NCI-H2107 treated with DMSO at 0.1 percent for 48 hours (cell line): ENCODE measurements around the gene AOPEP.

ENCODE experiments used
- DNase-seq: peaks from one replicate; lab custom pipeline; 2025; ENCODE audit not compliant: unreplicated experiment; lab: John Stamatoyannopoulos, UW

AOPEP gene

DNA sequence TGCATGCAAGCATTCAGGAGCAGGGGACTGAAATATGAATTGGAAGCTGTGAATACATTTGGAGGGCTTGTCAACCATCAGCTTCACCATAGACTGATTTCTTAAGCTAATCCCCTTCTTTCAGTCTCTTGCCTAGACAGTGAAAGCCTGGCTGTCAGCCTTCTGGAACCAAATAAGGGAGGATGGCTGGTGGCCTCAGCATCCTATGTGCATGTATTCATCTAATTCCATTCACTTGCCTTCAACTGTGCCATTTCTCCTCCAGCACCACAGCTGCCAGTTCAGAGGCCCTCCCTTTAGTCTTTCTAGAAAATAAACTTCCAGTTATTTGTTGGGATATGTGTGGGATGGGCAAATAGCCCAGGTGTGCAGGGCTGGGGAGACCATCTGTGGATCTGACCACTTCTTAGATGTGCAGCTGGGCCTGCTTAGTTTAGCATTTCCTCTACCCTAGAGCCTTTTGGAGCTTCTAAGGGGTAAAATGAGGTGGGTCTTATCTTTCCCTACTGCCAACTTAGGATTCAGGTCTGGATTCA lies 62.1 kb downstream of the AOPEP start:
- DNase-seq = no peak

DNA sequence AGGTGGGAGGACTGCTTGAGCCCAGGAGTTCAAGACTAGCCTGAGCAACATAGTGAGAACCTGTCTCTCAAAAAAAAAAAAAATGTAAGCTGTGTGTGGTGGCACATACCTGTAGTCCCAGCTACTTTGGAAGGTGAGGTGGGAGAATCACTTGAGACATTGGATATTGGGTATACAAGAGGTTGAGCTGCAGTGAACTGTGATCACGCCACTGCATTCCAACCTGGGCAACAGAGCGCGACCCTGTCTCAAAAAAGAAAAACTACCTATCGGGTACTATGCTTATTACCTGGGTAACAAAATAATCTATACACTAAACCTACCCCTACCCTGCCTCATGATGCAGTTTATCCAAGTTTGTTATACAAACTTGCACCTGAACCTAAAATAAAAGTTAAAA lies 64.9 kb downstream of the AOPEP start:
- no peak for DNase-seq

DNA sequence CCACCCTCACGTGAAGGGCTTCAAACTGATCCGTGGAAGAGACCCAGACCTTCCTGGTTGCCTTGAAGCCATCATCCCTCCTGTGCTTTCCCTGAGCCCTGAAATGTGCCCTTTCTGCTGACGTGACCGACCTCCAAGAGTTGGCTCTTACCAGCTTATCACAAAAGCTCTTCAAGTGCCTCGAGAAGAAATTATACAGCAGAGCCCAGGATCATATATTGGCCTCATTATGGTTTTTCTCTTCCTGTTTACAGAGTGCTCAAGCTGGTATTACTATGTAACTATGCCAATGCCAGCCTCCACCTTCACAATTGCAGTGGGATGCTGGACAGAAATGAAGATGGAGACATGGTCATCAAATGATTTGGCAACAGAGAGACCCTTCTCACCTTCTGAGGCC lies 66.0 kb downstream of the AOPEP start:
- peak; percentile 7 for DNase-seq

DNA sequence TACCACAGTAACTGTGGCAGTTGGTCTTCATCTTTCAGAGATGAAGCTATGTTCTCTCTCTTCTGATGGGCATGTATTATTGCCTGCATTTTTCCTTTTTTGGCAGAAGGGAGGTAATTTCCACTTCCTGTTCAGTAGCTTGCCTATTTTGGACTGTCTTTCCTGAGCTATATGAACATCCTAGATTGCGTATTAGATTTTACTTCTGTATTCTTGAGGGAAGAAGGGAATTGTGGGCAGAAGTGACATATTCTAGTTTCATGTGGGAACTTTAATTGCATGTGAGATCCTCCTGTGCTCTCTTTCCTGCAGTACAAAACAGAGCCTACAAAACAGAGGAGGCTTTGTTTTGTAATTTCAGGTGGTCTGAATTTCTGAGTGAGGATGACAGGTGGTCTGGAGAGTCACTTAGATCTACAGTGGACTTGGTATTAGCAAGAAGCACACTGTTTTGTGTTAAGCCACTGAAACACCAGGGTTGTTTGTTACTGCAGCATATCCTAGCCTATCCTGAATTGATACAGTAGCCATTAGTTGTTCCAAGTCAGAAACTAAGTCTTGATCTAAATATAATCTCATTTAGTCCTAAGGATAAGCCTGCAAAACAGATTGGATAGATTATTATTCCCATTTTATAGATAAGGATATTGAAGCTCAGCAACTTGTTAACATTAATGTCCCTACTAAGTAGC lies 68.1 kb downstream of the AOPEP start:
- DNase-seq = no peak

DNA sequence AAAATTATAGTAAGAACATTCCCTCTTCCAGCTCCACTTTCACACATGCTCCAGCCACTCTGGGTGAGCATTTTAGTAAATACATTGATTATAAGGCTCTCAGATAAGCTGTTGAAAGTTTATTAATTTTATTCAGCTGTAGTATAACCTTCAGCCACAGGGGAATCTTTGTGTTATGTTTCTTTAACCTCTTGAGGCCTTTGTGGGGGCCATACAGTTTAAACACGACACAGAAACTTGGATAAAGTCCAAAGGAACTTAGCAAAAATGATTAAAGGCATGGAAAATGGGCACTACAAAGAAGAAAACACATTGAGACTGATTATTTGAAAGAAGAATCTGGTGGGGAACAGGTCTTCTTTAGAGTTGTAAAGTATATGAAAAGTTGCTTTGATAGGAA lies 70.2 kb downstream of the AOPEP start:
- DNase-seq = no peak

DNA sequence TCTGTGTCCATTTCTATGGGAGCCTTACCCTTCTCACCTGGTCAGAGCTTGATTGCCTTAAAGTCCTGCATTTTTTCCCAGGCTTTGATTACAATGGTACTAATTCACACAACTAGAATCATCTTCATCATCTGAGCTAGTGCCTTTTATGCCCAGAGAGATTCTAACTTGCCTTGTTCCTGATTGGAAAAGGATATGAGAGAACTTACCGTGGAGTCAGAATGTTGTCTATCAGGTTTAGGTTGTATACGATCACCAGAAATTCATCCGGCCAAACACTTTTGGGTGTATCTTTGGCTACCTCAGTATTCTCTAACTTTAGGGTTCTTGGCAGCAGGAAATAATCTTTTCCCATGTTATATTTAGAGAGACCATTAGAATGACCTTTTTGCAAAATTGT lies 71.7 kb downstream of the AOPEP start:
- DNase-seq = no peak

DNA sequence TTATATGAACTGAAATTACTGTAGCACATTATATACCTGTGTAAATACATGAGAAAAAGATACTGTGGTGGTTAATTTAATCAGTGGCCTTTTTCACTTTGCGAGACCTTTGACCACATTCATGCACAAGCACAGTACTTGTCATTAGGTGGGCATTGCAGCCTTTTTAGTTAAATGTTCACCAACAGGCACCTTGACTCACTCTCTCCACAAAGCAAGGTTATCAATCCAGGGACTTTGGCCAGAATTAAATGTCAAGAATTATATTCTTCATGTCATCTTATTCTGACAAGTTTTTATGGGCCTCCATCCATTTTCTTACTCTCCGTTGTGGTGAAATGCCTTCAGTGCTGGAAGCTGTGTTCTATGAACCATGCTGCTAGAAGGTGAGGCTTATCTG lies 72.2 kb downstream of the AOPEP start:
- DNase-seq = no peak

DNA sequence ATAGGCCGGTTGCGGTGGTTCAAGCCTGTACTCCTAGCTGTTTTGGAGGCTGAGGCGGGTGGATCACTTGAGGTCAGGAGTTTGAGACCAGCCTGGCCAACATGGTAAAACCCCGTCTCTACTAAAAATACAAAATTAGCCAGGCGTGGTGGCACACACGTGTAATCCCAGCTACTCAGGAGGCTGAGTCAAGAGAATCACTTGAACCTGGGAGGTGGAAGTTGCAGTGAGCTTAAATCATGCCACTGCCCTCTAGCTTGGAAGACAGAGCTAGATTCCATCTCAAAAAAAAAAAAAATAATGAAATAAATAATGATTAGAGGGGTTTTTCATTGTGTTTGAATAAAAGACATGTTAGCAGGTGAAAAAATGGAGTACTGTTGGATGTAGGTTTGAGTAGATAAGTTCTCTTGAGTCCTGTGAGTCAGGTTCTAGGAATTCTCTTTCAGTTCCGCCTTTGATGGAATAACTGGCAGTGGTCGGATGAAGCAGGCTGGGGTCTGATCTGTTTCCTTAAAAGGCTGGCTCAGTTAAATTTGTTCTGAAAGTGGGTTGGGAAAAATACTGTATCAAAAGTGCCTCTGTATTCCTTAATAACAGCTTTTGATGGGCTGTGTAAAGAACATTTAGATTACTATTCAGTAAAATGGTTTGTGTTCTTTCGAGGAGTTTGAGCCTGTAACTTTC lies 73.2 kb downstream of the AOPEP start:
- no peak for DNase-seq

DNA sequence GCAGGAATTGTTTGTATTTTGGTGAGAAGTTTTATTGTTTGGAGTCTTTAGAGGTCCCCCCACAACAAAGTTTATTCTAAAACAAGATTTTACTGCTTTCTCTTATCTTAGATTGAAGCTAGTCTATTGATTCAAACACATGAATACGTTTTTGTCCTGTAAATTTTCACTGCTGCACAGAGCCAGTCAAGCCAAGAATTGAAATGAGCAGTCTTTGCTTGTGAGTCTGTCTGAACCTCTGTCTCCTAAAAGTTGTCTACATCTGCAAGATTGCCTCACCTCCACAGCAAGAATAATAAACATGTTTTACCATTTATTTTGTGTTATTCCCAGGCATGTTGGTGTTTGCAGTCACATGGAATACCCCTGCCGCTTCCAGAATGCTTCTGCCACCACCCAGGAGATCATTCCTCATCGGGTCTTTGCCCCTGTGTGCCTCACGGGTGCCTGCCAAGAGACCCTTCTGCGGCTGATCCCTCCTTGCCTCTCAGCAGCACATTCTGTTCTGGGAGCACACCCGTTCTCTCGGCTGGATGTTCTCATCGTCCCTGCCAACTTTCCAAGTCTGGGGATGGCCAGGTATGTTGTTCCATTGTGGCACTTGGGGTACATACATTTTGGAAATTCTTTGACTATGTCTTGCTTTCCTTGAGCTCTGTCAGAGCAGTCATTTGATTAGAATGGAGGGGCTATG lies 74.1 kb downstream of the AOPEP start:
- no peak for DNase-seq

DNA sequence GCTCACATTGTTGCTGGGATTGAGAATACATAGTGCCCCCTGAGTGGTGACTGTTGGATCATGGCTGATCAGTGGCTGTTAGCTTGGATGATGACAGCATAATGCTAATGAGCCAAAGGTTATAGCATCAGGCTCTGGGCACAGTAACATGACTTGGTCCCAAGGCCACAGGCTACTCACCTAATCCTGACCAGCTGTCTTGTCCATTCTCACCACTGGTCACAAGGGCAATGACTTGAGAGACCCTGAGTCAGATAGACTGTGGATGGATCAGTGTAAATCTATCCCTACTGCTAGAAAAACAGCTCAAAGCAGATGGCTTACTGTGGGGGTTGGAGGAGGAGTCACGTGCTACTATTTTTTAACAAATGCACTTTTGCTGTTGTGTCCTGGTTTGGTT lies 74.7 kb downstream of the AOPEP start:
- DNase-seq = no peak

DNA sequence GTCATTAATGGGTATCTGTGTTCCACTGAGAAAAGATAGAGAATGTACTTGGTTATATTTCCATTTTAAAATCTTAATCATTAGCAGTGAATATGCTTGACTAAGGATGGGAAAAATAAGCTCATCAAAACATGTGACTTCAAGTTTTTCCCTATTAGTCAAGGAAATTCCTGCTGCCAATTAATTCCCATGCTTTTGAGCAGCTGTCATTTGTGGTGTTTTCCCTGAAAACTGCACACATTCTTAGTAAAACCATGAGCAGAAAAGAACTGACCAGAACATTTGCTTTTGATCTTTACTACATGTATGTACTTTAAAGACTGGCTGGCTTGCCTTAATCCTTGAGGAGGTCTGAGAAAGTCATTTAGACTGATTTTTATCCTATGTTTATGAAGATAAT lies 75.2 kb downstream of the AOPEP start:
- no peak for DNase-seq

DNA sequence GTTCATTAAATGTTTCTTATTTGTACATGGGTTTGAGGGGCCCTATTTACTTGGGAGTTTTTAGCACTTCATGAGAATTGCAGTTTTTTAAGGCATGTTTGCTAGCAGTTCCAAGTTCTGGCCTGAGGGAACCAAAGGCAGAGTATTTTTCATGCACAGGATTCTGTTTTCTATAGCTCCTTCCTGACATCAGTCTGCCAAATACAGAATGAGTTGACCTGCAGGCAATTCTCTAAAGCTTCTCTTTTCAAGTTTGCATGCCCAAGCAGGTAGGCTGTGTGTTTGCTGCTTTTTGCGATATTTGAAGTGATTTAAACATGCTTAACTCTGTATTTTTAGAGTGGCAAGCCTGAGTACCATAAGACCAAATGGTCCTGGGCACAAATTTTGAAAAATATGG lies 75.8 kb downstream of the AOPEP start:
- DNase-seq = no peak

DNA sequence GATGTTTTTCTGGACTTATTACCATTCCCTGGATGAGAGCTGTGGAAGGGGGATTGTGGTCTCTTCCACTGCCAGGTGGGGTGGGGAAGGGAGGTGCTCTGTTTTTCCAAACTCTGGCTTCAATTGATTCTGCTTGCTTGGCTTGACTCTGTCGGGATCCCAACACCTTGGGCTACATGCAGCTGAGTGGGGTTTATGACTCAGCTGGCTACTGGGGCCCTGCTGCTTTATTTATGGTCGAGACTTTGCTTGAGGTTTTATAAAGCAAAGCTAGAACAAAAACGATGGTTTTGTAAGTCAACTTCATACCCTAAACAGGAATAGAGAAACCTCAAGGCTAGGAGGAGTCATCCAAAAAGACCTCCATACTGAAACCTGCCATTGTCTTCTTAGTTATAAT lies 76.3 kb downstream of the AOPEP start:
- DNase-seq = no peak

DNA sequence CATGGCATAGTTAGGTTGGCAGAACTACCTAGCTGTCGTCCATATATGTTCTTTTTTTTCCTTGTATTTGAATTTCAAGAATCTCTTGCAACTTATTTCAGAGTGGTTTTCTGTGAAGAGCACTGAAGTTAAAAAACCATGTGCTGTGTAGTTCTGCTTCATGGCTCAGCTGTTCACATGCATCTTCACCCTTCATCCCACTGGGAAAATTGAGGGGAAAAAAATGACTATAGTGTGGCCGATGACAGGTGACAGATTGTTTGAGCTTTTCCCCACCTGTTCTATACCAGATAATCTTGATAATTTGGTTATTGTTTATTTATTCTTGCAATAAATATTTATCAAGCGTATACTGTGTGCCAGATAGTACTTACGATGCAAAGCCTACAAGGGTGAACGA lies 77.8 kb downstream of the AOPEP start:
- no peak for DNase-seq

DNA sequence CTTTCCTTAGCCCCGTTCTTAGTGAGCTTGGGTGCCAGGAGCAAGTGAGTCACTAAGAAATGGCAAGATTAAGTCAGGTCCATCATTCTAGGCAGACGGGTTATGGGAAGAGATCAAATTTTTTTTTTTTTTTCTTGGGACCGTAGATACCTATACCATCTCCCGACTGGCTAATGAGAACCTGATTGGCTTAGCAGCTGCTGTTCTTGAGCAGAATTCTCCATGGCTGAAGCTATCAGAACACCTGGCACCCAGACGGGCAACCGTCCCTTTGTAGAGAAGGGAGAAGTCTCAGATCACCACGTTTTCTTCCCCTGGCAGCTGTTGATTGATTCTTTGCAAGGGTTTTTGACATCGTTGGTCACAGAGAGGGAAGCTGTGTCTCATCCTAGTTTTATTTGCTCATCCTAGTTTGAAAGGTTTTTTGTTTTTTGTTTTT lies 78.6 kb downstream of the AOPEP start:
- peak; percentile 36 for DNase-seq

DNA sequence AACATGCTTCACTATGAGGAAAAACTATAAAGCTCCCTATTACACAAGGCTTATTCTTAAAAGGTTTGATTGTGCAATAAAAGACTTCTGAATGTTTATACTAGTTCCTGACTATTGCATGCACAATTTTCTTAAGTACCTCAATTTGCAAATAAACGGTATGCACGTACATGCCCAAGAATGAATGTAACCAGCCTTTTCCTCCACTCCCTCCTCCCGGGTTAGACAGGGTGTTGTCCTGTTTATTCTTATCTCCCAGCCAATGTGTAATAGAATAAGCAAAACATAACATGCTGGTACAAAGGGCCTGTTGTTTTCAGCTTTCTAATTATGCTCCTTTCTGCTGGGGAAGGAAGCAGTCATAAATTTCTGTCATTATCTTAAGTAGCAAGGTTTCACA lies 79.1 kb downstream of the AOPEP start:
- peak; percentile 39 for DNase-seq

DNA sequence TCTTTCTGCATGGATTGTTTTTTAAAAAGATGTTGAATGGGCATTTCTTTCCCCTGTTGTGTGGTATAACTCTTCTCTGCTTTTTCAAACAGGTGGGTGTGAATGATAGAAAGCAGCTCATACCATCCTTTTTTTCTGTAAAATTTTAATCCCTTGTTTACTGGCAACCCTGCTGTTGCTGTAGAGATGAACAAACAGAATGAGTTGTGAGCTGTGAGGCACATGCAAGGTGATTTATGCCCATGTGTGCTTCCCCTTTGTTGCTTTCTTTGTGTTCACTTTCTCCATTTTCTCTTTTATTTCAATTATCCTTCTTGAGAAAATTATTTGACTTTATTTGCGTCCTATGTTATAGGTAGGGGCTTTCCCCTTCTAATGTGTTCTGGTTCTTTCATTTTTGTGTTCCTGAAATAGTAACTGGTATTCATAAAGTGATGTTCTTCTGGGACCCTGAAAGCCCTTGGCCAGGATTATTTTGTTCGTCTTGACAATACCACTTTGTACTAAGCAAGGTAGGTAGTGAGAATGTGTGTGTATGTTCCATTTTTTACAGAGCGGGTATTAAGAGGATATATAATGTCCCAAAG lies 79.9 kb downstream of the AOPEP start:
- no peak for DNase-seq

DNA sequence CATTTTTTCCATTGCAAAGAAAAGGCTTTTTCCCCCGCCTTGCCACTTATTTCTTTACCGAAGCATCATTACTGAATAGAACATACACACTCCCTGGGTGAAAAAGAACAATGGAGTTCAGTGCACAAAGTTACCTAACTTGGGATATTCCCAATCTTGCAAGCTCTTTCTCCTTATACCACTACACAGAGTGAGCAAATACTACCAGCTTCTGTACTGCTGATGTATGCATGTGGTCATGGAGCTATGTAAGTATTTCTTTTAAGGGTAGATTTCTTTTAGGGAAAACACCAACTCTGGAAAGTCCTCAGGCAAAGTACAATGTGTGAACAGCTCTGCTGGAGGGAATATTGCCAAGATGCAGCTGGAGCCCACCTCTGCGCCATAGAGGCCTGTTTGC lies 81.1 kb downstream of the AOPEP start:
- DNase-seq = no peak

DNA sequence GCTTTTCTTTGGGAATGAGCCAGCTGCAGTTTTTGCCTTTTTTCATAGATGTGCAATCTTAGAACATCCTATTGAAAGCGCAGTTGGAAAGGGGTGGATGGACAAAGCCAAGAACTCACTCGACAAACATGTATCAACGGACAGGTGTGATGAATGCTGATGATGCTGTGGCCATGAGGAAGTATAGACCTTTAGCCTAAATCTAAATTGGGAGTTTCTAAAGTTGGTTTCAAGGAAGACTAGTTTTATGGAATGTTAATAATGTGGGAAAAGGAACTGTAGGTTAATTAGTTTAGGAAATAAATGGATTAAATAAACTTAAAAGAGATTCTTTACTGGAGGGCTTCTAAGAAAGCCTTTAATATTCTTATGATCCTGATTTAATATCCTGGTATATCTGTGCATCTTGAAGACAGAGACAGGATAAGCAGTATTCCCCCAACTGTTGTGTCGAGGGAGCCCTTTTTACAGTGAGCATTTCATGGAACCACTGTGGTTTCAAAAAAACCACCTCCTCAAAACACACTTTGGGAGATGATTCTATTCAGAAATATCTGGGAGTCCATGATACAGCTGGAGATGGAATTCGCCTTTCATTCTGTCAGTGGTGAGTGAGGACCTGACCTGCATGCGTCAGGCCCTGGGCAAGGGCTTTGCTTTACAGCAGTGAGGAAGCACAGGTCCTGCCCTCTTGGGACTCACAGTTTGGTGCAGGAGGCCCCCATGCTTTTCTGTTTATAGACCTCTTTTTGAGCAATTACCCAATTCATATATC lies 82.6 kb downstream of the AOPEP start:
- DNase-seq = no peak

DNA sequence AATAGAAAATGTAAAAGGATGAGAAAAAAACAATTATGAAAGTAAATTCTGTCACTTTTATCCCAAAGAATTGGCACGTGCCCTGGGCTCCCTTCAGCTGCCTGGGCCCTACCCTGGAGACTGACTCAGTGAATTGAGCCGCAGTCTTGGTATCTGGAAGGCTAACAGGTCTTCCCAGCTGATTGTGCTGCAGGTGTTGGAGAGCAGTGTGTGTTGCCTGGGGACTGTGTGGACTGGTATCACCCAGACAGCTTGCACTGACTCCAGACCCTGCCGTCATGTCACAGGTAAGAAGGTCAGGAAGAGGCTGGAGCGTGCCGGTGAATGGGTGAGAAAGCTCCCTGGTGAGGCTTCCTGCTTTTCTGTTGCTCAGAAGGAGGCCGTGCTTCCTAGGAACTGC lies 83.3 kb downstream of the AOPEP start:
- DNase-seq = no peak

DNA sequence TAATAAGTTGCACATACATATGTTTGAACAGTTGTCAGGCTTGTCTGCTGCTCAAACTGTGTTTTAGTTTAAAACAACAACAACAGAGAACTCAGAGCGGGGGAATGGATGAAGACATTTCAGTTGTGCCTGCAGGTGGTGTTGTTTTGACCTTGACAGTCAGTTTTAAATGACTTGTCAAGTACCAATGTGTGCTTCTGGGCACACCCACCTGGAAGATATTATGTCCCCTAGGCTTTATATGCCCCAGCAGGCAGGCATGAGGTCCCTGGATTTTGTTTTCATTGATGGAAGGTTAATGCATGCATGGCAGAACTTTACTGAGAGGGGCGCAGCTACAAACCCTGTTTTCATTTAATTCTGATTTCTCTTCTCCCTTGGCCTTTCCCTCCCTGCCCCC lies 84.6 kb downstream of the AOPEP start:
- peak; percentile 32 for DNase-seq
